B cell (primary cell): Measurements from ENCODE around the gene PHLDB2. TPM values are rescaled to one million over a fixed set of nuclear protein-coding genes. Genes with fewer than 3 reads are reported as not detected.

Experiments
- ATAC-seq: fragments of 200-7000 bp; cut with Tn5 transposase; one replicate; pipeline ENCODE4 v1.10.0; 2021; ENCODE audit warnings: low read depth, mild to moderate bottlenecking, moderate number of reproducible peaks, moderate library complexity
- CTCF ChIA-PET: fragments of 350-600 bp; sonication (Branson Sonifier 250); formaldehyde crosslinking; loops from one replicate; lab custom pipeline; 2021; ENCODE audit warnings: antibody characterized with exemption, inconsistent platforms; lab: Charles Lee
- POLR2A ChIA-PET: fragments of 350-600 bp; sonication (Branson Sonifier 250); formaldehyde crosslinking; loops from one replicate; lab custom pipeline; 2021; ENCODE audit warnings: antibody characterized with exemption; lab: Charles Lee
- DNase-seq: peaks from one replicate; pipeline ENCODE4 v3.0.0; 2013
- H2AFZ ChIP-seq: 2 replicates; pipeline ENCODE4 v1.6.1; 2012; ENCODE audit warnings: mild to moderate bottlenecking, low read depth, low read length; ENCODE audit not compliant: insufficient read depth, poor library complexity, severe bottlenecking
- H3K27ac ChIP-seq, 2 donors: 1 replicate in 1 of 2; 2 replicates in 1 of 2; pipeline ENCODE4 v1.5.1; 2012 to 2013; ENCODE audit warnings: low read length in 2 of 2, mild to moderate bottlenecking in 2 of 2, moderate library complexity in 1 of 2
- H3K27me3 ChIP-seq, 4 experiments: fragments of 200-600 bp in 1 of 4; sonication (generic) in 1 of 4; replicated peaks in 1 of 4; 1 replicate in 2 of 4; 2 replicates in 2 of 4; pipeline versions ENCODE4 v1.6.1 to v1.7.0; 2013 to 2016; ENCODE audit warnings: low read length in 3 of 4, mild to moderate bottlenecking in 2 of 4, mixed read lengths in 1 of 4, moderate library complexity in 1 of 4; ENCODE audit not compliant: insufficient read depth in 4 of 4, control insufficient read depth in 3 of 4; ENCODE audit errors: control extremely low read depth in 1 of 4
- H3K36me3 ChIP-seq, 2 experiments: replicated peaks in 1 of 2; 1 replicate in 1 of 2; 2 replicates in 1 of 2; pipeline versions ENCODE4 v1.6.1 to v1.7.1; 2013; ENCODE audit warnings: low read length in 1 of 2; ENCODE audit not compliant: insufficient read depth in 2 of 2, control insufficient read depth in 1 of 2; ENCODE audit errors: control extremely low read depth in 1 of 2, extremely low read depth in 1 of 2
- H3K4me1 ChIP-seq, 2 donors: fragments of 200-600 bp in 1 of 2; sonication (generic) in 1 of 2; 1 replicate in 1 of 2; 2 replicates in 1 of 2; pipeline versions ENCODE4 v1.5.1 to v1.6.1; 2013 to 2017; ENCODE audit warnings: low read length in 2 of 2; ENCODE audit not compliant: control insufficient read depth in 2 of 2, insufficient read depth in 2 of 2
- H3K4me2 ChIP-seq: replicated peaks from 2 replicates; pipeline ENCODE3; 2012; ENCODE audit warnings: mild to moderate bottlenecking, low read depth, low read length; ENCODE audit not compliant: poor library complexity, severe bottlenecking
- H3K4me3 ChIP-seq, 5 experiments: fragments of 200-600 bp in 1 of 5; sonication (generic) in 1 of 5; 1 replicate in 3 of 5; 2 replicates in 2 of 5; pipeline versions ENCODE4 v1.5.1 to v1.7.0; 2011 to 2016; ENCODE audit warnings: low read length in 4 of 5, mild to moderate bottlenecking in 4 of 5, low read depth in 2 of 5, control low read depth in 1 of 5, moderate library complexity in 1 of 5; ENCODE audit not compliant: insufficient read depth in 1 of 5; ENCODE audit errors: control extremely low read depth in 1 of 5, extremely low read depth in 1 of 5
- H3K79me2 ChIP-seq: fragments of 200-600 bp; sonication (generic); one replicate; pipeline ENCODE4 v1.6.0; 2016; ENCODE audit warnings: low read length; ENCODE audit not compliant: control insufficient read depth, insufficient read depth
- H3K9ac ChIP-seq: fragments of 200-600 bp; sonication (generic); 2 replicates; pipeline ENCODE4 v1.6.1; 2017; ENCODE audit warnings: mild to moderate bottlenecking, low read length, moderate library complexity
- H3K9me3 ChIP-seq, 3 donors: one replicate each; pipeline versions ENCODE4 v1.6.1 to v1.7.1; 2013; ENCODE audit warnings: low read length in 2 of 3; ENCODE audit not compliant: control insufficient read depth in 2 of 3, insufficient read depth in 1 of 3; ENCODE audit errors: control extremely low read depth in 1 of 3
- H4K20me1 ChIP-seq: 2 replicates; pipeline ENCODE4 v1.6.0; 2012; ENCODE audit warnings: mild to moderate bottlenecking, low read length; ENCODE audit not compliant: insufficient read depth, control insufficient read depth, poor library complexity, severe bottlenecking
- H3K27ac Mint-ChIP-seq: one replicate; pipeline ENCODE4 v1.8.0; 2021; ENCODE audit warnings: mixed read lengths
- H3K27me3 Mint-ChIP-seq: one replicate; pipeline ENCODE4 v1.8.0; 2021; ENCODE audit warnings: mixed read lengths
- H3K4me1 Mint-ChIP-seq: one replicate; pipeline ENCODE4 v1.8.0; 2021; ENCODE audit warnings: mixed read lengths
- H3K4me3 Mint-ChIP-seq: one replicate; pipeline ENCODE4 v1.8.0; 2021; ENCODE audit warnings: mixed read lengths
- H3K9me3 Mint-ChIP-seq: one replicate; pipeline ENCODE4 v1.8.0; 2022; ENCODE audit warnings: mixed read lengths; ENCODE audit not compliant: insufficient read depth
- EZH2 ChIP-seq: IDR thresholded peaks from 2 replicates; pipeline ENCODE4 v1.6.1; 2012; ENCODE audit warnings: borderline replicate concordance, low read depth, mild to moderate bottlenecking, moderate library complexity, low read length; ENCODE audit not compliant: insufficient read depth, poor library complexity, severe bottlenecking
- WGBS: methylation state at CpG from one replicate; pipeline ENCODE4 v1.1.5; 2013; ENCODE audit warnings: missing lambda C conversion rate; ENCODE audit not compliant: insufficient coverage; 5-methylcytosine and 5-hydroxymethylcytosine counted together
- intact Hi-C: fragments of 100-400 bp; cut with micrococcal nuclease; formaldehyde crosslinking; loops from one replicate; pipeline ENCODE4 v1.10.0; 2022
- polyA plus RNA-seq: library from polyadenylated mRNA; depleted of rRNA; stranded (reverse); fragments of >200 nt; gene quantifications from 2 replicates; pipeline ENCODE4 v1.2.3, GENCODE V29; 2012
- total RNA-seq, 2 donors: library from RNA; stranded (reverse); fragments of 120-200 nt in 1 of 2; gene quantifications; 1 replicate in 1 of 2; 2 replicates in 1 of 2; pipeline versions ENCODE4 v1.2.3 to v1.2.4, GENCODE V29; 2013 to 2022
- TF ChIP-seq, protein P1 (sequence below): fragments of 200-600 bp; IDR thresholded peaks from one replicate; pipeline ENCODE4 v1.8.0; 2022; ENCODE audit warnings: antibody characterized with exemption, mild to moderate bottlenecking

The PHLDB2 gene
- total and polyA plus RNA-seq, 2 donors (not counting 1 experiment from before 2014, with no cell fraction given) = 1.3 to 6.3 TPM

DNA sequence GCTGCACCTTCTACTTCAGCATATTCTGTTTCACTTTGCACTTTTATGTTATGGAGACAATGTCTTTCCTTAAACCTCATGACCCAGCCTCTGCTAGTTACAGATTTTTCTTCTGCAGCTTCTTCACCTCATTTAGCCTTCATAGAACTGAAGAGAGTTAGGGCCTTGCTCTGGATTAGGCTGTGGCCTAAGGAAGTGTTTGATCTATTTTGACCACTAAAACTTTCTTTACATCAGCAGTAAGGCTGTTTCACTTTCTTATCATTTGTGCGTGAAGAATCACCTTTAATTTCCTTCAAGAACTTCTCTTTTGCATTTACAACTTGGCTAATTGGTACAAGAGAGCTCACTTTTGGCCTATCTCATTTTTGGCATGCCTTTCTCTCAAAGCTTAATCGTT lies 40.9 kb downstream of the PHLDB2 start:
- Histone ChIP-seq H3K27me3 (no peaks in the 10 kb centered on the region), H3K4me2 (no peak overlapping the region), H4K20me1 (no peaks in the 10 kb centered on the region), H2AFZ (no peak overlapping the region), H3K27ac (no peak overlapping the region), H3K4me1 (no peaks in the 10 kb centered on the region), H3K9me3 (no peaks in the 10 kb centered on the region), H3K36me3 (no peaks in the 10 kb centered on the region), H3K9ac (no peak overlapping the region), H3K79me2 (no peaks in the 10 kb centered on the region), H3K4me3 (no peak overlapping the region)
- H3K4me3 Mint-ChIP-seq = no peak overlapping the region
- 100% methylated on average over 1 of the region's 2 CpGs for WGBS
- CTCF ChIA-PET = interaction anchor here (1.0 kb wide), 1 partner anchor 184 kb away, joined by 3 read pairs; no protein-coding TSS in a partner anchor
- intact Hi-C loops = no loop called here
- H3K27ac Mint-ChIP-seq = no peak overlapping the region
- POLR2A ChIA-PET = no interaction called here
- no peaks in the 10 kb centered on the region for H3K4me1 Mint-ChIP-seq
- DNase-seq = no peak
- no peaks in the 10 kb centered on the region for H3K27me3 Mint-ChIP-seq
- TF ChIP-seq, protein P1, sequence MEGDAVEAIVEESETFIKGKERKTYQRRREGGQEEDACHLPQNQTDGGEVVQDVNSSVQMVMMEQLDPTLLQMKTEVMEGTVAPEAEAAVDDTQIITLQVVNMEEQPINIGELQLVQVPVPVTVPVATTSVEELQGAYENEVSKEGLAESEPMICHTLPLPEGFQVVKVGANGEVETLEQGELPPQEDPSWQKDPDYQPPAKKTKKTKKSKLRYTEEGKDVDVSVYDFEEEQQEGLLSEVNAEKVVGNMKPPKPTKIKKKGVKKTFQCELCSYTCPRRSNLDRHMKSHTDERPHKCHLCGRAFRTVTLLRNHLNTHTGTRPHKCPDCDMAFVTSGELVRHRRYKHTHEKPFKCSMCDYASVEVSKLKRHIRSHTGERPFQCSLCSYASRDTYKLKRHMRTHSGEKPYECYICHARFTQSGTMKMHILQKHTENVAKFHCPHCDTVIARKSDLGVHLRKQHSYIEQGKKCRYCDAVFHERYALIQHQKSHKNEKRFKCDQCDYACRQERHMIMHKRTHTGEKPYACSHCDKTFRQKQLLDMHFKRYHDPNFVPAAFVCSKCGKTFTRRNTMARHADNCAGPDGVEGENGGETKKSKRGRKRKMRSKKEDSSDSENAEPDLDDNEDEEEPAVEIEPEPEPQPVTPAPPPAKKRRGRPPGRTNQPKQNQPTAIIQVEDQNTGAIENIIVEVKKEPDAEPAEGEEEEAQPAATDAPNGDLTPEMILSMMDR = no peak
- no peak for TF ChIP-seq EZH2
- H3K9me3 Mint-ChIP-seq = no peaks in the 10 kb centered on the region
- ATAC-seq = no peak

DNA sequence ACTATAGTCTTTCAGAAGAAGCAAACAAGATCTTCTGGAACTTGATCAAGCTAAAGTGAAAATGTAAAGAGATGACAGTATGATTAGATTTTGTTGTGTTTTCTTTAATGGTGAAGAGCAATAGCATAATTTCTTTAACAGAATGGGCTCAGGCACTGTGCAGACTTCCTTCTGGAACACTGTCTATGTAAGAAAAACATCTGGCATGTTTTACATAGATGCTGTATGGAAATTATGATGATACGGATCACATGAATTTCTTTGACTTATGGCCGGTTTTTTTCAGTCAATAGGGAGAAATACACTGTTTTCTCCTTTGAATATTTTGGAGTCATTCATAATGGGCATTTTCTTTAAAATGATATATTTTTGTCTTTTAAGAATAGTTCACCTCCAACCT lies 42.6 kb downstream of the PHLDB2 start:
- no peak for ATAC-seq
- CTCF ChIA-PET = no interaction called here
- POLR2A ChIA-PET = no interaction called here
- Histone ChIP-seq H3K4me2 (no peak overlapping the region), H2AFZ (no peak overlapping the region), H3K27me3 (no peaks in the 10 kb centered on the region), H3K9me3 (no peaks in the 10 kb centered on the region), H3K27ac (no peak overlapping the region), H4K20me1 (no peaks in the 10 kb centered on the region), H3K9ac (no peak overlapping the region), H3K36me3 (no peaks in the 10 kb centered on the region), H3K4me1 (no peaks in the 10 kb centered on the region), H3K79me2 (no peaks in the 10 kb centered on the region), H3K4me3 (no peak overlapping the region)
- no CpG with 5 or more reads among the region's 2 CpGs for WGBS
- H3K9me3 Mint-ChIP-seq = no peaks in the 10 kb centered on the region
- H3K27me3 Mint-ChIP-seq = no peaks in the 10 kb centered on the region
- no peak overlapping the region for H3K27ac Mint-ChIP-seq
- H3K4me3 Mint-ChIP-seq = no peak overlapping the region
- DNase-seq = no peak
- H3K4me1 Mint-ChIP-seq = peaks cover 2% of the 10 kb centered on the region
- TF ChIP-seq EZH2 = no peak
- TF ChIP-seq, protein P1 = no peak
- intact Hi-C loops = no loop called here
